ENCODE results near the gene TEX54.
"Not testable (repeated sequence)": the region's sequence is repeated elsewhere in the genome, so short reads cannot be mapped to it uniquely, and the experiment has no call there.

TEX54 gene

DNA sequence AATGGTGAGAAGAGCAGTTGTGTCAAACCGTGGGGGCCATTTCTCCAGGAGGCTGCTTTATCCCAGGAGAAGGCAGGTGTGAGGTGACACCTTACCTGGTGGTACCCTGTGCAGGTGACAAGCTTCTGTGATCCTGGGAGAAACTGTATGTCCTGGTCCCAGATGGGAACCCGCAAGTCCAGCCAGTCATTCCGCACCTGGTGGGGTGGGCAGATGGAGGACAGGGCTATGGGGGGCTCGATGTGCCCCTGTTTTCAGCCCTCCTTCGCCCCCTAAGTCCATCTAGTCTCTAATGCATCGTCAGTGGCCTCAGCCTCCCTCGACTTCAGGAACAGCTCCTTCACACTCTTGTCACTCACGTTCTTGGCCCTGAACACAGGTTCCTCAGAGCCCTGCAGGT lies 2.7 kb upstream of the TEX54 start:
- DNase-seq (ENCODE audit: low read depth, low spot score) = no peak

DNA sequence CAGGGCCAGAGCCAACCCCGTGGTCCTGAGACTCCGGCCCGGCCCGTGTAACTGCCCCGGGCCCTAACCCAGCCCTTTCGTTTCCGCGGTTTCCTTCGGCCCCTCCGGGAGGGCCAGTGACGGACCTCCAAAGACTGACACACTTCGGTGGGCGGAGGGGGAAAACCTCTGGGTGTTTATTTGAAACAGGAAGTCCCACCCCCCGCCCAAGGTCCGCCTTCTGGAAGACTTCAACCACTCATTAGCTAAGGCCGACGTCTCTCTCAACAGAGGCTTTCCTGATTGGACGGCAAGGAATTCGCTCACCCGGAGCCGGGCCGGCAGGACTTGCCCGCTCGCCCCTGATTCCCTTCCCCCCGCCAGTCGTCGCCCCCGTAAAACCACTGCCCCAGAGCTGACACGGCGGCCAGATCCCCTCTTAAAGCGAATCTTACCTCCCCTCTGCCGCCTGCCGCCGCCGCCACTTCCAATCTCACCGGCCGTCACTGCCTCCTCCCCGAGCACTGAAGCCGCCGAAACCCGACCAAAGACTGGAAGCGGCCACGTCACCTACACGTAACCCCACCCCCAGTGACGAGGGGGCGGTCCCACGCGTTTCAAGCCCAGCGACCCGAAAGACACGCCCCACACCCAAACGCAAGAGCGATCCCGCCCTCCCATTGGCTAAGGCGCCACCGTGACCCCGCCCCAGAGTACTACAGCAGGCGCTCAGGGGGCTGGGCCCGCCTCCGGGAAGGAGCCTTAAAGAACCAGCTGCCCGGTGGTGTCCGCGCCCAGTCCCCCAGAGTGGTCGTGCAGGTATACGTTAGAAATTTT lies 913 bp downstream of the TEX54 start, which contains the start of gene STX5:
Gene STX5, minus strand, starts transcription at position 532 of the 816 bp plus-strand sequence. CDS start 808 bp downstream, outside the sequence.
- DNase-seq (ENCODE audit: low read depth, low spot score) = peak; percentile 100

DNA sequence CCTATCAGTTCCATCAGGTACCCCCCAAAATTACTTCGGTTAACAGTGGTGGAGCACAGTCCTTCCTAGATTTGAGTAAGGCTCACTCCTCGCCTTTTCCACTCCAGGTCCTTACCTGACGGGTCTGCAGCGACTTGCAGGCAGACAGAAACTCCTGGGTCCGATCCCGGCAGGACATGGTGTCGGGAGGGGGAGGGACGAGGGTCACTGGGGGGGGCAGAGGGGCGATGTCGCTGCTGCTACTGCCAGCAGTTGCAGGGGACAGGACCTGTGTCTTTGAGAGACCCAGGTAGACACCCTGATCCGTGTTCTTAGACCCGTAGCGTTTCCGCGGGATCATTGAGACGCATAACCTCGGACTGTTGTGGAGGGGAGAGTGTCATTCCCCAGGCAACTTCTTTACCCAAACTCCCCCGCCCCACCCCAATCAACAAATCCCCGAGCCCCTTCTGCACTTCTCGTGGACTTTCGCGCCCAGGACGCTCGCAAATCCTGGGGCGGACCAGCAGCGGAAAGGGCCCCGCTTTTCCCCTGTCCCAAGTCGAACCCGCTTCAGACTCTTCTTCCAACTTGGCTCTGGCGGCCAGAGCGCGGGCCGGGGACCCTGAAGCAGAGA lies 1.6 kb downstream of the TEX54 start:
- no peak for DNase-seq (ENCODE audit: low read depth, low spot score)

DNA sequence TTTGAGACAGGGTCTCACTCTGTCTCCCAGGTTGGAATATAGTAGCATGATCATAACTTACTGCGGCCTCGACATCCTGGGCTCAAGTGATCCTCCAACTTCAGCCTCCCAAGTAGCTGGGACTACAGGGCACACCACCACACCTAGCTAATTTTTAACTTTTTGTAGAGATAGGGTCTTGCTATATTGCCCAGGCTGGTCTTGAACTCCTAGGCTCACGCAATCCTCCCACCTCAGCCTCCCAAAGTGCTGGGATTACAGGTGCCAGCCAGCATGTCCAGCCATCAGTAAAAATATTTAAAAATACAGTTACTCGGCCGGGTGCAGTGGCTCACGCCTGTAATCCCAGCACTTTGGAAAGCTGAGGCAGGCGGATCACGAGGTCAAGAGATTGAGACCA lies 4.5 kb downstream of the TEX54 start:
- not testable (repeated sequence) for DNase-seq (ENCODE audit: low read depth, low spot score)

DNA sequence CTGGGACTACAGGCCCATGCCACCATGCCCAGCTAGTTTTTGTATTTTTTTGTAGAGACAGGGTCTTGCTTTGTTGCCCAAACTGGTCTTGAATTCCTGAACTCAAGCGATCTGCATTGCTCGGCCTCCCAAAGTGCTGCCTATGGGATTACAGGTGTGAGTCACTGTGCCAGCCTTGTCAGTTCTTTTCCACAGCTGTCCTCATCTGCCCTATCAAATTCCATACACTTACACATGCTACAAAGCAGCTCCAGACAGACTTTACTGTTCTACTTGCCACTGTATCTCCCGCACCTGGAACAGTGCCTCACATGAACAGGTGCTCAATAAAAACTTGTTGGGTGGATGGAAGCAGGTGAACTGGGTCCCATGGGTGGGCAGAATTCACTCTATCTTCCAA lies 9.0 kb downstream of the TEX54 start:
- DNase-seq (ENCODE audit: low read depth, low spot score) = no peak

DNA sequence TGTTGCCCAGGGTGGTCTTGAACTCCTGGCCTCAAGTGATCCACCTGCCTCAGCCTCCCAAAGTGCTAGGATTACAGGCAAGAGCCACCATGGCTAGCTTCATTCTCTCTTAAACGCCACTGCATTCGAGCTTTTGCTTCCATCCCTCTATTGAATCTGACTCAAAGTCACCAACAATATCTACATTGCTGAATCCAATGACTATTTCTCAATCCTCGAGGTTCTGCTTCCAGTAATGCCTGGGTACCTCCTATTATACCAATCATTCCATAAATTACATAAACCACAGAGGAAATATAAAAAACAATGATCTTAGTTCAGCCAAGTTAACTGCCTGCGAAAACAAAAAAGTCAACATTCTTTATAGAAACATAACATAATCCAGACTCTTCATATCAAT lies 15.5 kb downstream of the TEX54 start:
- no peak for DNase-seq (ENCODE audit: low read depth, low spot score)

DNA sequence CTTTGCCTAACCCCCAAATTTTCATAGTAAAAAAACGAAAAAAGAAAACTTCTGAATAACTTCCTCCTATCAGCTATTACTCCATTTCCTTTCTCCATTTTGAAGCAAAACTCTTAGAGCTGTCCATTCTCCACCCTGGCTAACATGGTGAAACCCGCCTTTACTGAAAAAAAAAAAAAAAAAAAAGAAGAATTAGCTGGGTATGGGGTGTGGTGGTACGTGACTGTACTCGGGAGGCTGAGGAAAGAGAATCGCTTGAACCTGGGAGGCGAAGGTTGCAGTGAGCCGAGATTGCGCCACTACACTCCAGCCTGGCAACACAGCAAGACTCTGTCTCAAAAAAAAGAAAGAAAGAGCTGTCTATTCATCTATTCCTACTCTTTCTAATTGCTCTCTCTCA lies 16.1 kb downstream of the TEX54 start:
- DNase-seq (ENCODE audit: low read depth, low spot score) = no peak

DNA sequence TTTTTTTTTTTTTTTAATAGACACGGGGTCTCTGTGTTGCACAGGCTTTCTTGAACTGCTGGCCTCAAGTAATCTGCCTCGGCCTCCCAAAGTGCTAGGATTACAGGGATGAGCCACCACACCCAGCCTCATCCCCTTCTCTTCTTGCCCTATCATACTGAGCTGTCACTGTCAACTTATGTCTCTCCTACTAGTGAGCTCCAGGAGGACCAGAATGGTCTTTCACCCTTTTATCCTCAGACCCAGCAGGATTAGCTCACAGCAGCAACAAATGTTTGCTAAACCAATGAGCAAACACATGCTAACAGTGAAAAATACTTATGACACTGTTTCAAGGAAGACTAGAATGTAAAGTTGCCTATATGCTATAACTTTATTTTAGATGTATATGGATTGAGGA lies 21.0 kb downstream of the TEX54 start:
- no peak for DNase-seq (ENCODE audit: low read depth, low spot score)

DNA sequence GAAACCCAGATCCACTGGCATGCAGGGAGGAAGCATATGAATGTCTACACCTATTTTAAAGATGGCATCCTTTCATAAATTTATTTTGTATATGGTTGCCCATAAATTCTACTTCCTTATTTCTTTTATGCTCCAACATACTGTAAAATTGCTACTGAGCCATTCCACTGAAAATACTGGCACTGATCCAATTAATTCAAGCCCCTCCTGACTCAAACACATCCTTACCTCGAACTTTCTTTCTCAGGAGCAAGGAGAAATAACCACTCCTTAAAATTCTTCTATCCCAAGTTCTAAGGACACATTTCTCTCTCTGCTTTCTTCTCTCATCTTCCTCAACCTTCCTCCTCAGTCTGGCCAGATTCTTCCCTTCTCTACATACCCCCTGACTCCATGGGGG lies 21.9 kb downstream of the TEX54 start:
- DNase-seq (ENCODE audit: low read depth, low spot score) = no peak

DNA sequence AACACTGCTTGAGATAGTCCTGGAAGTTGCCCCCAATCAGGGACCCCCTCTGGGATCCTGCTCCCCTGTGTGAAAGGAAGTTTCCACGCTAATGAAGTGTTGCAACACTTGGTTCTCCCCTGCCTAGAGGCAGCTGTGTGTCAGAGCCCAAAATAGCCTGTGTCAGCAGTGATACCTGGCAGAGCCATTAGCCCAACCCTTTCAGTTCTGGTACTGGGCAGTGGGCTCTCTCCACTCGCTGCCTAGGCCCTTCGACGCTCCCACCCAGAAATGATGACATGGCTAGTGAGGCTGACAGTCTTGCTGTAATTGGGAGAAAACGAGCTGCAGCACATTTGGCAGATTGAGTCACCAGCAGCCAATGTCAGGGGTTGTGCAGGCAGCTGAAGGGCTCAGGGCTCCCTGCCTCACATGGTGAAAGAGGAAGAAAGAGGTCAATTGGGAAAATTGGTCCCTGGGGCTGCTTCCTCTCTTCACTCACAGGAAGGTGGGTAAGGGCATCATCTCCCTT lies 26.0 kb downstream of the TEX54 start:
- peak; percentile 24 for DNase-seq (ENCODE audit: low read depth, low spot score)

DNA sequence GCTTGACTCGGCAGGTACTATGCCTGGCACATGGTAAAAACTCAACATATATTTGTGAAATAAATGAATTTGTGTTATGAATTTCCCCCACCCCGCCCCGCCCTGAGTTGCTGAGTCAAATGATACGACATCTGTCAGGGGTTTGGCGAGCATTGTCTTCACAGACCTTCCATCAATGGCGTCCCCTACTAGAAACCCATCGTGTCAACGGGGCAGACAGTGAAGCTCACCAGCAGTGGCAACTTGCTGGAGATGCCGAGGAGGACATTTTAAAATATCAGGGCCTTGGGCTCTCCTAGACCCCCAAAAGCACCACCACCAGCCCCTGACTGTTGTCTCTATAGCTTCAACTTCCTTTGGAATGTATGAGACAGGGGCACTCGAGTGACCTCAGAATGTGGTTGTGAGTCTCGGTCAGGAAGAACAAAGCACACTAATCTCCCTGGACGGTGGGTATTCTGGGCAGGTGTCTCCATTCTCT lies 26.6 kb downstream of the TEX54 start:
- DNase-seq (ENCODE audit: low read depth, low spot score) = peak; percentile 54

DNA sequence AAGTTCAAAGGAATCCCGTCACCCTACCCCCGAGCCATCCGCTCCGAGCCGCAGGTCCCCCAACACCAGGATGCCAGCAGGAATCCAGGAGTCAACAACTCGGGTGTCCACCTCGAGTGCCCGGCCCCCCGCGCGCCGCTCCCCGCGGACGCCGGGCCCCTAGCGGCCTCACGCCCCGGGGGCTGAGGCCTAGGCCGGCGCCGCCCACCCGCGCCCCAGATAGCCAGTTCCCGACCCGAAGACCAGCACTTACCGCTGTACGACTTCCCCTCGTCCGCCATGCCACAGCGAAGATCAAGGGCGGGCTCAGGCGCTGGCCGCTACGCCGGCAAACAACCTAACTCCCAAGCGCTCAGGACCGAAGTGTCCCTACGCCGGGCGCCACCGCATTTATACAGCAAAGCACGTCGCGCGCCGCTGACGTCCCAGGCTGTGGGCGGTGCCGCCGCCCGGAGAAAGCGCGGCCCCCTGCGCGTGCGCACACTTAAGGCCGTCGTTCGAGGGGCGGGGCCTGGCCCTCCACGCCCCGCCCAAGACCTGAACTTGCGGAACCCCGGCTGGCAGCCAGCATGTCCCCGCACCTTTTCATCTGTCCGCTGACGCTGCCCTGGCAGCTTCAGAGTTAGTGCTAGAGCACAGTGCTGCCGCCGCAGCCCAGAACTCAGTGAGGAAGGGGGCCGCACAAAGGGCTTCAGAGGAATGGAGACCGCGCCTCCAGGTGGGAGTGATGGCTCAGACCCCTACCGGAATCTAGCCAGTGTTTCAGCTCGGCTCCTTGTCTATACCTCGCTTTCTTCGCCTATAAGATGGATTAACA lies 27.4 kb downstream of the TEX54 start, which contains the start of gene NXF1:
Gene NXF1, minus strand, starts transcription at position 365 of the 817 bp plus-strand sequence. Its CDS starts 84 bp downstream, at position 281.
- DNase-seq (ENCODE audit: low read depth, low spot score) = peak; percentile 99

DNA sequence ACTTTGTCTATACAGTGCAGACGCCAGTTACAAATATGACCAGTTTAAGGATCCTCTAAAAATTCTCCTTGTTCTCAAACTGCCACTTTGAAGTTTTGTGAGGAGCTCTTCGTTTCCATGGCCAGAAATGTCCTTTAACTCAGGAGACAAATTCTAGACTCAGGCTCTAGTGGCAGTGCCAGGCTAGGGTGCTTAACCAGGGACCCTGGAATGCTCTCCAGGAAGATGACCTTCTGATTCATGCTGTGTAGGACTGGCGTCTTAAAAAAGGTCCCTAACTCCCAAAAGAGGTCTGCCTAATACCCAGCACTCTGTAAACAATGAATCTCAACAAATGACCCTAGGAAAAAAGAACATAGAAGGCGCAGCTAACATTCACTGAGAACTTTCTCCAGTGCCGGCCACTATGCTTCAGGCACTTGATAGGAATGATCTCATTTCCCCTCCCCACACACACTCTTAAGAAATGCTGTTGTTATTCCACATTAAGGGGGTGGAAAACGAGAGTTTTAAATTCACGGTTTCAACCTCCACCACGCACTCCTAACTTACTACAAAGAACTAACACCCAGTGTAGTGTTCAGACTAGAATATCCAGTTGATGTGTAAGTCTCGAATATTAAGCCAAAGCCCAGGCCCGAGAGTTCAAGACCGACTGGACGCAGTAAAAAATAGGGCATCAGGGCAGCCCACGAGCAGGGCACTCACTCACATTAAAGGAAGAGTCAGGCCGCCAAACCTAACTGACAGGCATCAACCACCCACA lies 28.1 kb downstream of the TEX54 start:
- DNase-seq (ENCODE audit: low read depth, low spot score) = peak; percentile 63

DNA sequence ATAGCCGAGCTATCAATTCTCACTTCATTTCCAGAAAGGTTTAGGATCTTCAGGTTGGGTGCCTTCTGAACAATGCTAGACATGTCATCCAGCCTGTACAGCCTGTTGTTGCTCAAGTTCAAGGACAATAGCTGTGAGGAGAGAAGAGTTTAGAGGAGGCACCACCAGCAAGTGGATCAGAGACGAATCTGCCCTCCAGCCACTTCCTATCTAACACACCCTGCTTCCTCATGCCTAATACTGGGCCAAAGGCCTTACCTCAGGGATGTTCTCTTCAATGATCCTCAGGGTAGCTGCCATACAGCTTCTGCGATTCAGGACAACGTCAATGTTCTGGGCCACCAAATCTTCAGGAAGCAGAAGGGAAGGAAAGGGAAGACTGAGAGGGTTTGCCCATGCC lies 31.6 kb downstream of the TEX54 start:
- no peak for DNase-seq (ENCODE audit: low read depth, low spot score)

DNA sequence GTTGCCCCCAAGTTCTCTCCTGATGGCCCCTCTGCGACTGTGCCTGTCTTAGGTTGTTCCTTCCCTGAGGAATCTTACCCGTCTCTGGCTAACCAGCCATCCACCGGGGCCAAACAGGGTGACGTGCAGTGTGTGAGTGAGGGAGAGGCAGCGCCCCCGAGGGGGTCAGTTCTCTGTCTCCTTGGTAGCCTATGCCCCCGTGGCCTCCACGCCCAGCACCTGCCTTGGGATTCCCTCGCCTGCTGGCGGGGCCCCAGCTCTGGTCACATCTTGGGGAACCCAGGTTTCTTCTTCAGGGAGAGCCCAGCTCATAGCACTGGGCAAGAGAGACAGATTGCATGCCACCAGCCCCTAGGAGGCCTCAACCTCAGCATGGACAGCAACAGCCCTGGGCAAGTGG lies 33.2 kb downstream of the TEX54 start:
- DNase-seq (ENCODE audit: low read depth, low spot score) = no peak

DNA sequence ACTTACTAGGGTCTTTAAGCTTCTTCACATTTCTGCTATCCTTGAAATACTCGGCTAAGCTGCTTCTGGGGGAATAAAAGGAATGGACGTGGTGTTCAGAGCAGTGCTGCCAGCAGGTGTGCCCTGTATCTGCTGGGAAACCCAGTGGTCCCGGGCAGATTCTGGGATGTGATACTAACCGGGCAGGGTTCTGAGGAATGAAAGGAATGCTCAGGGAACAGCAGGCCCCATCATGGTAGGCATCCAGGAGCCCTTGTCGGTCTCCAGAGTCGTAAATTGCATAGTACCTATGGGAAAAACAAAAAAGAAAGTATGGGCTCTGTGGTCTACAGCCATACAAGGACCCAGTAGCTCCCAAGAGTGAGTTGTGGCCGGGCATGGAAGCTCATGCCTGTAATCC lies 36.4 kb downstream of the TEX54 start:
- DNase-seq (ENCODE audit: low read depth, low spot score) = no peak

DNA sequence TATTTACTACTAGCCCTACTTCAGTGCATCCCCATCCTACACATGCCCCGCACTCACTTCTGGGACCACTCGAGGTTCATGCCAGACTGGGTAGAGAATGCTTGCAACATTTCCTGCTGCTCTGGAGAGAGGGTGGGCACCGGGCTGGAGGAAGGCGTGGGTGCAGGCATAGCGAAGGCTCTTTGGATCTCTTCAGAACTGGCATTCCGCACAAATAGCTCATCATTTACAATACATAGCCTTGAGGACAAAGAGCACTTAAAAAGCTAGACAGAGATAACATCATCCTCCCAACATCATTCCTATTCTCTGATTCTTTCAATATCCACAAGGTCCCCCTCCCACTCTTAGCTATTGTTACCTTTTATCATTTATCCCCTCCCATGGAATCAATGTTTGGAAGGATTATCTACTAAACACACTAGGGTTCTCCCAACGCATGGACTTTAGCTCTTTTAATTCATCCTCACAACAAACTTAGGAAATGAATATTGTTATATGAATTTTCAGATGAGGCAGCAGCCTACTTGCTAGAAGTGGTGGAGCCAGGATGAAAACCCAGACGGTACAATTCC lies 38.4 kb downstream of the TEX54 start:
- no peak for DNase-seq (ENCODE audit: low read depth, low spot score)

DNA sequence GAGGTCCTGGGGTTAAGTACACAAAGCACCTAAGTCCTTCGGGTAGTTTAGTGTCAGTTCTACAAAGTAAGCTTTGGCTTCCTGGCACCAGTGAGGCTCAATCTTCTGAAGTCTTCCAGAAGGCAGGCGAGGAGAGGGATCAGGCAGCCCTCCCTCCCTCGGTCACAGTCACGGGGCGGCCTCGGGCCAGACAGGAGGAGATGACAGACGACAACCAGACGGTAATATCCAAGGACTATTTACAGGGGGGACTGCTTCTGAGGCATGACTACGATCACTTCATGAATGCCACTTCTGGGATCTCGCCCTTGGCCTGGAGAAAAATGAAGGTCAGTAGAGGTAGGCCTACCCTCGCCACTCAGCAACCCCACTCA lies 40.5 kb downstream of the TEX54 start:
- no peak for DNase-seq (ENCODE audit: low read depth, low spot score)

DNA sequence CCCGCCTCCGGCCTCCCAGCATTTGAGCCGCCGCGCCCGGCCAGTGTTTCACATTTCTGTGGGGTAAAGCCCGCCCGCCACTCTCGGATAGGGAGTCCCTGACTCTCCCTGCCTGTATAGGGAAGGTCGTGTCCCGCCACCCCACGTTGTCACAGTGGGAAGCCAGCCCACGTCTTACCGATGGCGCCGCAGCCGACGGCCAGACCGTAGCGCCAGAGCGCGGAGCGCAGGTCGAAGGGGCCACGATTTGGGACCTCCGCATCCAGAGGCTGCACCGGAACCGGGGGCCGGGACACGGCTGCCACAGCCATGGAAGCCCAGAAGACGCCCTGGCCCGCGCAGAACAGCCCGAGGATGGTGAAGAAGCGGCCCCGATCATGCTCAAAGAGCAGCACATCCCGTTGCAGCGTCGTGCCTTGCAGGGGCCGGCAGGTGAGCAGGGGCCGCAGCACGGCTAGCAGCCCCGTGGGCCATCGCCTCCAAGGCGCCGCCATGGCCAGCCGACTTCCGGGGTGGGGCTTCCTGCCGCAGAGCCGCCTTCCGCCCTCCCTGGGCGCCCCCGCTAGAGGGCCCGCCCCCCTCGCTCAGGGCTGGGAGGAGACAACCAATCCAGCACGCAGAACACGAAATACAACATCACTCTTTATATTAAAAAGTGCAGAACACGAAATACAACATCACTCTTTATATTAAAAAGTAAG lies 41.0 kb downstream of the TEX54 start, which contains the start of gene TMEM223:
Gene TMEM223, minus strand, starts transcription at position 506 of the 701 bp plus-strand sequence. Its CDS starts 12 bp downstream, at position 494.
- peak; percentile 94 for DNase-seq (ENCODE audit: low read depth, low spot score)

DNA sequence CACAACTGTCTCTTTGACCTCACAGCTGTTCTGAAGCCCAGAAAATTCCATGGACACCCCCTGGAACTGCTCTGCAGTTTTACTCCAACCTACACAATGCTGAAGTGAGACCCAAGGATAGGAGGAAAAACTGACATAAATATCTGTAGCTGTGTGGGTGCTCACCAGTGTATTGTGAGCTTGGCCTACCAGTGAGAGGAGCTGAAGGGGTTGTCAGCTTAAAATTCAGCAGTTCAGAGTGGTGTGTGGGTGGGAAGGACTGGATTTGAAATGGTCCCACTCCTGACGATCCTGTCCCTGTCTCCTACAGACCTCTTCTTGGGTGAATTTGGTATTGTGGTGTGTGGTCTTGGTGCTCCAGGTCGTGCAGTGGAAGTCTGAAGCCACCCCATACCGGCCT lies 43.1 kb downstream of the TEX54 start:
- no peak for DNase-seq (ENCODE audit: low read depth, low spot score)

All from astrocyte of the hippocampus (primary cell).